Activated T-helper 9 cell treated with anti-CD3 and anti-CD28 coated beads, Interleukin-2, amount 50 U/mL, for 16 hours (primary cell): ENCODE measurements around the gene PDIA6.
"Not testable (repeated sequence)": the region's sequence is repeated elsewhere in the genome, so short reads cannot be mapped to it uniquely, and the experiment has no call there.

ENCODE experiments used
- DNase-seq: peaks from one replicate; pipeline ENCODE4 v3.0.0-alpha.2; 2020; ENCODE audit warnings: low read depth

Gene PDIA6

DNA sequence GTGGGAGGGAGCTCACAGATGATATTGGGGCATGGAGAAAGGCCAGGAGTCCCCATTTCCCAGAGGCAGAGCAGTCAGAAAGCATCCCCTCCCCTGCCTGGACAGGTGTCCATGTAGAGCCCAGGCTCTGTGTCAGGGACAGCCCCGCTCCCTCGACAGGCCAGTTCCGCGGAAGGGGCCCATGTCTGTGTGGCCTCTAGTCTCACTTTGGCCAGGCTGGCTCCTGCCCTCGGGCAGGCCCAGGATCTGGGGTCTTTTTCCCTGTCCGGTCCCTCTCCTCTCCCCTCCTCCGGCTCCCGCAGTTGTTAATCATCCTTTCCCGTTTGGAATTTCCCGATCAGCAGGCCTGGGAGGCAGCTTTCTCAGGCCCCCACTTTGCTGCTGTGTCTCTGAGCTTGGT lies 20.4 kb upstream of the PDIA6 start:
- no peak for DNase-seq

- DNase-seq: peak; percentile 72
These were observed 19.8 kb upstream of the PDIA6 start for GRCh38 chr2:10832203-10832936.

- no peak for DNase-seq
These were observed 18.9 kb upstream of the PDIA6 start for GRCh38 chr2:10831400-10831985.

DNA sequence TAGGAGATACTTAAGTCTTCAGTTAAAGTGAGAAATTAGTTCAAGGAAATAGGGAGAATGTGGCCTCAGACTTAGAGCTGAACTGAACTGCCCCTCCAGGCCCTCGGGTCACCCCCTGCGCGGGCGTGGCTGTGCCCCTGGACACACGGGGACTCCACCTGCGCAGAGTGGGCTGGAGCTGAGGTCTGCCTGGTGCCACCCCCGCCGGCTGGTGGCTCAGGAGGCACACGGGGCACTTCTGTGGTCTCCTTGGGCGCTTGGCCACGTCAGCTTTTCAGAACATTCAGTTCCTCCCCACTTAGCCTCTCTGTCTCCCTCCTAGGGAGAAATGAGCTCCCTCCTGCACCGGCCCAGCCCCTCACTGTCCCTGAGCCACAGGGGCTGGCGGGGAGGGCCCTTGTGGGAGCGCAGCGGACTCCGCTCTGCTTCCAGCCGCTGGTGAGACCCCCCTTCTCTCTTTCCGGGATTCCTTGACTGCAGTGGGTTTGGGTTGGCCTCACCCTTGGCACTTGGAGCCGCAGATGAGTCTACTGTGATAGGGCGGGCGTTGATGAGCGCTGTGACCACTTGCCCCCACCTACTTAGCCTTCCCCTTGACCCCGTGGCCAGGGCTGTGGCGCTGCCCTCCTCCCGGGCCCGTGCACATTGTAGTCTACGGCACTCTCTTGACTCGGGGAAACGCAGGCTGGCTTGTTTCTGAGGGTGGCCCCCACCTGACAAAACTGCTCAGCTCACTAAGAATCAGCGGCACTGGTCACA lies 18.2 kb upstream of the PDIA6 start:
- DNase-seq: no peak

DNA sequence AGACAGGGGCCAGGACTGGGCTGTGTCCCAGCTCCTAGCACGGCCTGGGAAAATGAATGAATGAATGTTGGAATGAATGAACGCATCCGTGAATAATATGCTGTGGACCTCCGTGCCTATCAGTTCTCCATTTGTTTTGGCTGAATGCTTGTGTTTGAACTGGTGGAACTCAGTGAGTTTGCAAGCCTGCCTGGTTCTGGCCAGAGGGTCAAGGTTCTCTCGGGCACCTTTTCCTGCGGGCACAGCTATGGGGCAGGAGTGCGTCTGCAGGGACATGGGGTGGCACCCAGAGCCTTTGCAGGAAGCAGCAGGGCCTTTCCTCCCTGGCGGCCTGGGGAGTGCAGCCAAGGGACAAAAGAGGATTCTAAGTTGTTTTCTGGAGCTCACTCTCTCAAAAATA lies 17.6 kb upstream of the PDIA6 start:
- no peak for DNase-seq

- DNase-seq: no peak
These were observed 16.7 kb upstream of the PDIA6 start for GRCh38 chr2:10829299-10829698.

GRCh38 chr2:10828346-10828745 lies 15.8 kb upstream of the PDIA6 start:
- DNase-seq: no peak

DNA sequence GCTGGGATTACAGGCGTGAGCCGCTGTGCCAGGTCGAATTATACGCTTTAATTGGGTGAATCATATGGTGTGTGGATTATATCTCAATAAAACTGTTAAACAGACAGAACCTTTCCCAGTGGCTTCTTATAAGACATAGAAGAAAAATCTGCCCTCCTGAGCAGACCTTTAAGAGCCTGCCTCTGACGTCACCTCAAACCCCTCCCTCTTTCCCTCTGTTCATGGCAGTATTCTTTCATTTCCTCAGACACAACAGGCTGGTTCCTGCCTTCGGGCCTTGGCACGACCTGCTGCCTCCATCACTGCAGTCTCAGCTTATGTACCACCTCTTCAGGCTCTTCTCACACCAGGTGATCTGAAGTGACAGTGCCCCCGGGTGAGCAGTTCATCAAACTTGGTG lies 14.0 kb upstream of the PDIA6 start:
- no peak for DNase-seq

- no peak for DNase-seq
These were observed 13.4 kb upstream of the PDIA6 start for GRCh38 chr2:10826026-10826425.

GRCh38 chr2:10824191-10824590 lies 11.6 kb upstream of the PDIA6 start:
- DNase-seq: no peak

- no peak for DNase-seq
These were observed 8.6 kb upstream of the PDIA6 start for GRCh38 chr2:10820978-10821695.

DNA sequence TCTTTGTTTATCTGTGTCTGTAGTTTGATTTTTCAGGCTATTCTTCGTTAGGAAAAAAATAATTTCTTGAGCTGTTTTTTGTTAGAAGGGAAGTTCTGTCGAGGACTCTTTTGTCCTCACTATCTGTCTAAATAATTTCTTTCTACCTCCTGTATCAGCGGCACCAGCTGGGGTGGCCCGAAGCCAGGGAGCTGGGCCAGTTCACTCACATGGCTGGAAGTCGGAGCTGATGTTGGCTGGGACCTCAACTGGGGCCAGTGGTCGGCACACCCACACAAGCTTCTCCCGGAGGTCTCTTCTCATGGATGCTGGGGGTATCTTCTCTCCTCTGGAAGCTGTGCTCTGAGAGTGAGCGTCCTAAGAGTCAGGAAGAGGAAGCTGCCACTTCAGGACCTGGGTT lies 8.0 kb upstream of the PDIA6 start:
- no peak for DNase-seq

DNA sequence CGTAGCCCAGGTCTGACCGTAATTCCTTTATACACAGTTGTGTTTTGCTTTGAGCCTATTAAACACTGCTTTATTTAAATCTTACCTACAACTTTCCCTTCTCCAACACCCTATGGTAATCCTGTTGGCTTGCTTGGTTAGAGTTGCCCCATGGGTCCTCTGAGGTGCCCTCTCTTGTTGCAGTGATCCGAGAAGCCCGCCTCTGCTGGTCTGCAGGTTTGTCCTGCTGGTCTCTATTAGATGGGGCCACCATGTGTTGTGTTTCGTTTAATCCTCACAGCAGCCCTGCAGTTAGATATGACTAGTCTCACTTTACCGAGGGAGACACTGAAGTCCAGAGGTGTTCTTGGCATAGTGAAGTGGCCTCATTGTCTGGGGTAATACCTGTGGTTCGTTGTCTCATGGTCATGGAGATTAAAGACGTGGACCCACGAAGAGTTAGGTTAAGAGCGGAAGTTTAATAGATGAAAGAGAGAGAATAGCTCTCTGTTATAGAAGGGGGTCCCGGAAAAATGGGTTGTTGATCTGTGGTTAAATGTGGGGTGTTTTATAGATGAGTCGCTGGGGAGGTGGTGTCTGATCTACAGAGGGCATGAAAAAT lies 7.2 kb upstream of the PDIA6 start:
- DNase-seq: no peak

- no peak for DNase-seq
These were observed 6.4 kb upstream of the PDIA6 start for GRCh38 chr2:10818984-10819383.

DNA sequence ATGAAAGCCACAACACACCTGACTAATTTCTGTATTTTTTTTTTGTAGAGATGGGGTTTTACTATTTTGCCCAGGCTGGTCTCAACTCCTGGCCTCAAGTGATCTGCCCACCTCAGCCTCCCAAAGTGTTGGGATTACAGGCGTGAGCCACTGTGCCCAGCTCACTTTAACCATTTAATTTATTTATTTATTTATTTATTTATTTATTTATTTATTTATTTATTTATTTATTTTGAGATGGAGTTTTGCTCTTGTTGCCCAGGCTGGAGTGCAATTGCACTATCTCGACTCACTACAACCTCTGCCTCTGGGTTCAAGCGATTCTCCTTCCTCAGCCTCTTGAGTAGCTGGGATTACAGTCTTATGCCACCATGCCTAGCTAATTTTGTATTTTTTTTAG lies 5.7 kb upstream of the PDIA6 start:
- not testable (repeated sequence) for DNase-seq

DNA sequence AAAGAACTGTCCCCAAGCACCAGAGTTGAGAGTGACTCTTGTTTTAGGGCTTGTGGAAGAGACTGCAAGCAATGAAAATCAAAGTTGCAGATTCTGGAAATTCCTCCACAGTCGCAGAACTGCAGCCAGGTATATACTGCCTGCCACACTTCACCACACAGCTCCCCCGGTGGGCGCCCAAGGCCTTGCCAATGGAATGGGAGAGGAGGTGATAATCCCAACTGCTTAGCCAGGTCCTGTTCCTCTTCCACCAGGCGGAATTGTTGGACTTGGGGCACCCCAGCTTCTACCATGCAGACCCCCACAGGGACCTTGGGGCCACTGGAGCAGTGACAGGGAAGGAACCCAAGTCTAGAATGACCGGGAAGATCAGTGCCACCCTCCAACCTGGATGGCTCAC lies 4.8 kb upstream of the PDIA6 start:
- DNase-seq: no peak

GRCh38 chr2:10814571-10815331 lies 2.2 kb upstream of the PDIA6 start:
- no peak for DNase-seq

- DNase-seq: no peak
These were observed 1.6 kb upstream of the PDIA6 start for GRCh38 chr2:10814142-10814541.

DNA sequence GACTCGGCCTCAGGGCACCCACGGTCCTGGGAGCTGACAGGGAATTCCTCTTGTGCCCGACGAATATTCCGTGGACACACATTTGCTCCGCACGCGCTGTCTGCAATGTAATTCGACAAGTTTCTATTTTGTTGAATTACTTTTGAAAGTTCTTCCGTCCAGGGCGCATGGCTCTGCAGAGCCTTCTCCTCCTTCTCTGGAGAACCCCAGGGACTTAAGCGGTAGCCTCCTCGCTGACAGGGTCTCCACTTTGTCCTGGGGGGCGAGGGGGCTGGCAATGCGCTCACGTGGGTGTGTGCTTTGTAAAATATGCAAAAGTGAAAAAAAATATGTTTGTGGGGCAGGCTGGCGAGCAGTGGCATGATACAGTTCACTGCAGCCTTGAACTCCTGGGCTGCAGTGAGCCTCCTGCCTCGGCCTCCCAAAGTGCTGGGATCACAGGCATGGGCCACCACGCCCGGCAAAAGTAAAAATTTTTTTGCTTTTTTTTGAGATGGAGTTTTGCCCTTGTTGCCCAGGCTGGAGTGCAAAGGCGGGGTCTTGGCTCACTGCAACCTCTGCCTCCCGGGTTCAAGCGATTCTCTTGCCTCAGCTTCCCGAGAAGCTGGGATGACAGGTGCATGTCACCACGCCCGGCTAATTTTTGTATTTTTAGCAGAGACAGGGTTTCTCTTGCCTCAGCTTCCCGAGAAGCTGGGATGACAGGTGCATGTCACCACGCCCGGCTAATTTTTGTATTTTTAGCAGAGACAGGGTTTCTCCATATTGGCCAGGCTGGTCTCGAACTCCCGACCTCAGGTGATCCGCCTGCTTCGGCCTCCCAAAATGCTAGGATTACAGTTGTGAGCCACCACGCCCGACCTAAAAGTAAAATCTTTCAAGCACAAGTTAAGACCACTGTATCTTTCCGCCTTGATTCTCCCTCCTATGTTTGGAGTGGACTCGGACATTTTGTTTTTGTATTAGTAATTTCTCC lies 866 bp upstream of the PDIA6 start:
- DNase-seq: not testable (repeated sequence)

- no peak for DNase-seq
These were observed 1.1 kb downstream of the PDIA6 start for GRCh38 chr2:10811517-10811916.
